Neural cell (in vitro differentiated cells): ENCODE measurements around the gene CLTB. TPM values are rescaled to one million over a fixed set of nuclear protein-coding genes. Genes with fewer than 3 reads are reported as not detected.
A peak's percentile ranks its signal among the peaks of the same experiment; 100 is the strongest.

Experiments
- H2AFZ ChIP-seq: fragments of 200-600, 300-800 bp; sonication (generic), shearing (Covaris generic); 2 replicates; pipeline ENCODE4 v1.6.0; 2014; ENCODE audit warnings: low read depth, mild to moderate bottlenecking, antibody characterized with exemption, low read length, moderate library complexity
- H3F3A ChIP-seq: fragments of 200-600 bp; shearing (Covaris generic); 2 replicates; pipeline ENCODE4 v1.6.1; 2016; ENCODE audit warnings: mild to moderate bottlenecking, moderate library complexity, mixed read lengths, antibody characterized with exemption, low read length; ENCODE audit not compliant: insufficient read depth, poor library complexity, severe bottlenecking
- H3K27ac ChIP-seq: fragments of 200-600, 300-800 bp; sonication (generic), shearing (Covaris generic); 2 replicates; pipeline ENCODE4 v1.5.1; 2014; ENCODE audit warnings: mild to moderate bottlenecking, low read length, moderate library complexity
- H3K27me3 ChIP-seq: fragments of 300-800, 200-600 bp; sonication (generic), shearing (Covaris generic); 2 replicates; pipeline ENCODE4 v1.6.0; 2014; ENCODE audit warnings: mild to moderate bottlenecking, low read depth, low read length, moderate library complexity; ENCODE audit not compliant: insufficient read depth
- H3K36me3 ChIP-seq: fragments of 300-800, 200-600 bp; sonication (generic), shearing (Covaris generic); 2 replicates; pipeline ENCODE4 v1.5.1; 2014; ENCODE audit warnings: mild to moderate bottlenecking, antibody characterized with exemption, low read length, moderate library complexity; ENCODE audit not compliant: insufficient read depth
- H3K4me2 ChIP-seq: fragments of 300-800, 200-600 bp; sonication (generic), shearing (Covaris generic); 2 replicates; pipeline ENCODE4 v1.6.0; 2014; ENCODE audit warnings: mild to moderate bottlenecking, low read length
- H3K4me3 ChIP-seq: fragments of 300-800, 200-600 bp; sonication (generic), shearing (Covaris generic); 2 replicates; pipeline ENCODE4 v1.5.1; 2014; ENCODE audit warnings: mild to moderate bottlenecking, low read length, moderate library complexity
- H3K79me2 ChIP-seq: fragments of 200-600 bp; shearing (Covaris generic); replicated peaks from 2 replicates; pipeline ENCODE4 v1.6.0; 2014; ENCODE audit warnings: mild to moderate bottlenecking, low read length, moderate library complexity; ENCODE audit not compliant: insufficient read depth
- H3K9ac ChIP-seq: fragments of 300-800, 200-600 bp; sonication (generic), shearing (Covaris generic); 2 replicates; pipeline ENCODE4 v1.6.1; 2016; ENCODE audit warnings: mild to moderate bottlenecking, low read length, mixed read lengths
- H3K9me2 ChIP-seq: fragments of 200-600 bp; shearing (Covaris generic); 2 replicates; pipeline ENCODE4 v1.6.1; 2016; ENCODE audit warnings: mild to moderate bottlenecking, low read length, mixed read lengths; ENCODE audit not compliant: insufficient read depth
- H3K9me3 ChIP-seq: fragments of 200-600, 300-800 bp; sonication (generic), shearing (Covaris generic); 2 replicates; pipeline ENCODE4 v1.6.1; 2016; ENCODE audit warnings: mild to moderate bottlenecking, mixed run types, low read length, moderate library complexity, mixed read lengths
- H4K20me1 ChIP-seq: fragments of 200-600 bp; shearing (Covaris generic); 2 replicates; pipeline ENCODE4 v1.6.1; 2016; ENCODE audit warnings: mild to moderate bottlenecking, mixed run types; ENCODE audit not compliant: insufficient read depth
- EP300 ChIP-seq: fragments of 450-650 bp; conservative IDR thresholded peaks from 2 replicates; pipeline ENCODE4 v1.6.1; 2014; ENCODE audit warnings: antibody characterized with exemption, mild to moderate bottlenecking, moderate library complexity; ENCODE audit not compliant: poor library complexity, severe bottlenecking
- EZH2 ChIP-seq: fragments of 200-600, 300-800 bp; shearing (Covaris generic), sonication (generic); IDR thresholded peaks from 2 replicates; pipeline ENCODE4 v1.6.1; 2014; ENCODE audit warnings: antibody characterized with exemption, low read length, borderline replicate concordance, mild to moderate bottlenecking; ENCODE audit not compliant: insufficient read depth, poor library complexity, severe bottlenecking
- MXI1 ChIP-seq: fragments of 450-650 bp; conservative IDR thresholded peaks from 2 replicates; pipeline ENCODE4 v1.6.1; 2014; ENCODE audit warnings: antibody characterized with exemption, mild to moderate bottlenecking; ENCODE audit not compliant: poor library complexity, severe bottlenecking
- POLR2AphosphoS5 ChIP-seq: IDR thresholded peaks from 2 replicates; pipeline ENCODE4 v1.6.1; 2012
- RAD21 ChIP-seq: fragments of 450-650 bp; conservative IDR thresholded peaks from 2 replicates; pipeline ENCODE4 v1.6.1; 2014; ENCODE audit warnings: antibody characterized with exemption, mild to moderate bottlenecking, moderate library complexity
- SMC3 ChIP-seq: fragments of 450-650 bp; conservative IDR thresholded peaks from 2 replicates; pipeline ENCODE4 v1.6.1; 2014; ENCODE audit warnings: antibody characterized with exemption, mild to moderate bottlenecking, moderate library complexity; ENCODE audit not compliant: poor library complexity
- TAF1 ChIP-seq: IDR thresholded peaks from 2 replicates; pipeline ENCODE4 v1.6.1; 2012; ENCODE audit warnings: low read depth
- polyA plus RNA-seq: library from polyadenylated mRNA; depleted of rRNA; stranded (reverse); fragments of >200 nt; gene quantifications from 2 replicates; pipeline ENCODE4 v1.2.3, GENCODE V29; 2014
- TF ChIP-seq, protein P1 (sequence below): IDR thresholded peaks from 2 replicates; pipeline ENCODE4 v1.6.1; 2012; ENCODE audit warnings: borderline replicate concordance
- TF ChIP-seq, protein P2 (sequence below): fragments of 450-650 bp; IDR thresholded peaks from 2 replicates; pipeline ENCODE4 v1.5.1; 2014; ENCODE audit warnings: antibody characterized with exemption, mild to moderate bottlenecking, moderate library complexity; ENCODE audit not compliant: poor library complexity, severe bottlenecking

CLTB gene
- polyA plus RNA-seq, 1 donor from 2014 or later: 239 TPM

DNA sequence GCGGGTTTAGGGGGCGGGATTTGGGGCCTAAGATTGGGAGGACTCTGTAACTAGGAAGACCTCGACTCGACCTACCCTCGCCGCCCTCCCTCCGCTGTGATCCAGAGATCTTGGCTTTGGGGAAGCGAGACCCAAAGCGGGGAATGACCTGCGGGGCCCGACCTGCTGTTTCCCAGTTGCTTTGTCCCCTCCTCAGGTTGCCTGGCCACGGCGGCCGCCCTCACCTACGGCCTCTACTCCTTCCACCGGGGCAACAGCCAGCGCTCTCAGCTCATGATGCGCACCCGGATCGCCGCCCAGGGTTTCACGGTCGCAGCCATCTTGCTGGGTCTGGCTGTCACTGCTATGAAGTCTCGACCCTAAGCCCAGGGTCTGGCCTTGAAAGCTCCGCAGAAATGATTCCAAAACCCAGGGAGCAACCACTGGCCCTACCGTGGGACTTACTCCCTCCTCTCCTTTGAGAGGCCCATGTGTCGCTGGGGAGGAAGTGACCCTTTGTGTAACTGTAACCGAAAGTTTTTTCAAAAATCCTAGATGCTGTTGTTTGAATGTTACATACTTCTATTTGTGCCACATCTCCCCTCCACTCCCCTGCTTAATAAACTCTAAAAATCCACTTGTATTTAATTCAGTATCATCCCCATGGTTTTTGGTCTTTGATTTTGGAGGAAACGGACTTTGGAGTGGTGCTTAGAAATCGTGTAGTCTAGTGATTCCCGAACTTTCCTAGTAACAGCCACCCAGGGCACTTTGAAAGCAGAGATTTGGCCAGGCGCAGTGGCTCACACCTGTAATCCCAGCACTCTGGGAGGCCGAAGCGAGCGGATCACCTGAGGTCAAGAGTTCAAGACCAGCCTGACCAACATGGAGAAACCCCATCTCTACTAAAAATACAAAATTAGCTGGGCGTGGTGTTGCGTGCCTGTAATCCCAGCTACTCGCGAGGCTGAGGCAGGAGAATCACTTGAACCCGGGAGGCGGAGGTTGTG lies 26.9 kb downstream of the CLTB start:
- H3K27ac ChIP-seq: peak overlapping the region; percentile 90
- peak overlapping the region; percentile 98 for H3K4me2 ChIP-seq
- H3K9me2 ChIP-seq: no peaks in the 10 kb centered on the region
- H4K20me1 ChIP-seq: no peaks in the 10 kb centered on the region
- H3F3A ChIP-seq: no peaks in the 10 kb centered on the region
- H3K9me3 ChIP-seq: no peaks in the 10 kb centered on the region
- H2AFZ ChIP-seq: no peak overlapping the region
- H3K36me3 ChIP-seq: no peaks in the 10 kb centered on the region
- H3K27me3 ChIP-seq: no peaks in the 10 kb centered on the region
- H3K4me3 ChIP-seq: peak overlapping the region; percentile 81
- H3K79me2 ChIP-seq: peaks cover 10% of the 10 kb centered on the region
- H3K9ac ChIP-seq: peak overlapping the region; percentile 85
- TF ChIP-seq POLR2AphosphoS5 (peak; percentile 88), RAD21 (peak; percentile 23), EP300 (no peak), TAF1 (peak; percentile 55), SMC3 (peak; percentile 33), EZH2 (no peak)
- TF ChIP-seq, protein P1, sequence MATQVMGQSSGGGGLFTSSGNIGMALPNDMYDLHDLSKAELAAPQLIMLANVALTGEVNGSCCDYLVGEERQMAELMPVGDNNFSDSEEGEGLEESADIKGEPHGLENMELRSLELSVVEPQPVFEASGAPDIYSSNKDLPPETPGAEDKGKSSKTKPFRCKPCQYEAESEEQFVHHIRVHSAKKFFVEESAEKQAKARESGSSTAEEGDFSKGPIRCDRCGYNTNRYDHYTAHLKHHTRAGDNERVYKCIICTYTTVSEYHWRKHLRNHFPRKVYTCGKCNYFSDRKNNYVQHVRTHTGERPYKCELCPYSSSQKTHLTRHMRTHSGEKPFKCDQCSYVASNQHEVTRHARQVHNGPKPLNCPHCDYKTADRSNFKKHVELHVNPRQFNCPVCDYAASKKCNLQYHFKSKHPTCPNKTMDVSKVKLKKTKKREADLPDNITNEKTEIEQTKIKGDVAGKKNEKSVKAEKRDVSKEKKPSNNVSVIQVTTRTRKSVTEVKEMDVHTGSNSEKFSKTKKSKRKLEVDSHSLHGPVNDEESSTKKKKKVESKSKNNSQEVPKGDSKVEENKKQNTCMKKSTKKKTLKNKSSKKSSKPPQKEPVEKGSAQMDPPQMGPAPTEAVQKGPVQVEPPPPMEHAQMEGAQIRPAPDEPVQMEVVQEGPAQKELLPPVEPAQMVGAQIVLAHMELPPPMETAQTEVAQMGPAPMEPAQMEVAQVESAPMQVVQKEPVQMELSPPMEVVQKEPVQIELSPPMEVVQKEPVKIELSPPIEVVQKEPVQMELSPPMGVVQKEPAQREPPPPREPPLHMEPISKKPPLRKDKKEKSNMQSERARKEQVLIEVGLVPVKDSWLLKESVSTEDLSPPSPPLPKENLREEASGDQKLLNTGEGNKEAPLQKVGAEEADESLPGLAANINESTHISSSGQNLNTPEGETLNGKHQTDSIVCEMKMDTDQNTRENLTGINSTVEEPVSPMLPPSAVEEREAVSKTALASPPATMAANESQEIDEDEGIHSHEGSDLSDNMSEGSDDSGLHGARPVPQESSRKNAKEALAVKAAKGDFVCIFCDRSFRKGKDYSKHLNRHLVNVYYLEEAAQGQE: peak; percentile 68
- TF ChIP-seq, protein P2, sequence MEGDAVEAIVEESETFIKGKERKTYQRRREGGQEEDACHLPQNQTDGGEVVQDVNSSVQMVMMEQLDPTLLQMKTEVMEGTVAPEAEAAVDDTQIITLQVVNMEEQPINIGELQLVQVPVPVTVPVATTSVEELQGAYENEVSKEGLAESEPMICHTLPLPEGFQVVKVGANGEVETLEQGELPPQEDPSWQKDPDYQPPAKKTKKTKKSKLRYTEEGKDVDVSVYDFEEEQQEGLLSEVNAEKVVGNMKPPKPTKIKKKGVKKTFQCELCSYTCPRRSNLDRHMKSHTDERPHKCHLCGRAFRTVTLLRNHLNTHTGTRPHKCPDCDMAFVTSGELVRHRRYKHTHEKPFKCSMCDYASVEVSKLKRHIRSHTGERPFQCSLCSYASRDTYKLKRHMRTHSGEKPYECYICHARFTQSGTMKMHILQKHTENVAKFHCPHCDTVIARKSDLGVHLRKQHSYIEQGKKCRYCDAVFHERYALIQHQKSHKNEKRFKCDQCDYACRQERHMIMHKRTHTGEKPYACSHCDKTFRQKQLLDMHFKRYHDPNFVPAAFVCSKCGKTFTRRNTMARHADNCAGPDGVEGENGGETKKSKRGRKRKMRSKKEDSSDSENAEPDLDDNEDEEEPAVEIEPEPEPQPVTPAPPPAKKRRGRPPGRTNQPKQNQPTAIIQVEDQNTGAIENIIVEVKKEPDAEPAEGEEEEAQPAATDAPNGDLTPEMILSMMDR: no peak

DNA sequence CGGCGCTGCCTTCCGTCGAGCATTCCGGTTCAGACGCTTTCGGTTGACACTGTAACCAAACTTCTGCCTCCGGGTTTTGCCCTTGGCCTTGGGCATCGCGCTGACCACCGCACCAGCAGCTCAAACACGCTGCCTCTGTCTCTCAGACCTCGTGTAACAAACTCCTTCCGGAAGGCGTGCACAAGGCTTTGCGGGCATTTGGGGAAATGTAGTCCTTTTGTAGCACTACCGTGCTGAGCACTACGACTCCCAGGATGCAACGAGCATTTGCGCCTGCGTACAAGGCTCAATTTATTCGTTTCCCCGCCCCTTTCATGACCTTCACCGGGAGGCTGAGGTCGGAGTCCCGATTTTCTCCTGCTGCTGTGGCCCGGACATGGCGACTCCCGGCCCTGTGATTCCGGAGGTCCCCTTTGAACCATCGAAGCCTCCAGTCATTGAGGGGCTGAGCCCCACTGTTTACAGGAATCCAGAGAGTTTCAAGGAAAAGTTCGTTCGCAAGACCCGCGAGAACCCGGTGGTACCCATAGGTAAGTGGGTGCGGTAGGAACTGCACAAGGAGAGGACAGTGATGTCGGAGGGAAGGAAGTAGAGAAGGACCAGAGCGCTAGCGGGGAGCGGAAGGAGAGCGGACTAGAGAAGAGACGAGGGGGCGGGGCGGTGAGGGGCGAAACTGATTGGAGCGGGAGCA lies 27.8 kb downstream of the CLTB start, which contains the start of the genes HIGD2A and NOP16:
HIGD2A (plus strand) TSS at position 308 of the 691 bp plus-strand sequence; CDS start at position 377, 69 bp downstream.
NOP16 (minus strand) TSS at position 155 of the 691 bp plus-strand sequence; CDS start at position 96, 59 bp downstream.
- H3K9me2 ChIP-seq: no peaks in the 10 kb centered on the region
- H3K4me3 ChIP-seq: peak within 1 kb of the TSS; percentile 81
- H3K36me3 ChIP-seq: no peaks in the 10 kb centered on the region
- peak within 1 kb of the TSS; percentile 90 for H3K27ac ChIP-seq
- H3K9ac ChIP-seq: peak within 1 kb of the TSS; percentile 85
- H3K27me3 ChIP-seq: no peaks in the 10 kb centered on the region
- peaks cover 10% of the 10 kb centered on the region for H3K79me2 ChIP-seq
- H3K9me3 ChIP-seq: no peaks in the 10 kb centered on the region
- peak within 1 kb of the TSS; percentile 98 for H3K4me2 ChIP-seq
- H3F3A ChIP-seq: no peaks in the 10 kb centered on the region
- H2AFZ ChIP-seq: peak within 1 kb of the TSS; percentile 43
- peak; percentile 43 for TF ChIP-seq SMC3
- TF ChIP-seq EZH2: no peak
- TF ChIP-seq, protein P2: peak; percentile 23
- TF ChIP-seq MXI1: peak; percentile 100
- peak; percentile 69 for TF ChIP-seq EP300
- TF ChIP-seq, protein P1: no peak
- peak; percentile 21 for TF ChIP-seq POLR2AphosphoS5
- H4K20me1 ChIP-seq: no peaks in the 10 kb centered on the region
